CD8-positive, alpha-beta memory T cell (primary cell): ENCODE results near the gene OAS1. TPM values are rescaled to one million over a fixed set of nuclear protein-coding genes. Genes with fewer than 3 reads are reported as not detected.

ENCODE experiments used
- CTCF ChIA-PET: fragments of 350-600 bp; sonication (Branson Sonifier 250); formaldehyde crosslinking; loops from one replicate; lab custom pipeline; 2021; ENCODE audit warnings: antibody characterized with exemption; lab: Charles Lee
- POLR2A ChIA-PET: fragments of 350-600 bp; sonication (Branson Sonifier 250); formaldehyde crosslinking; loops from one replicate; lab custom pipeline; 2021; ENCODE audit warnings: antibody characterized with exemption; lab: Charles Lee
- DNase-seq, 5 donors: peaks; one replicate each; pipeline versions ENCODE4 v3.0.0 to v3.0.0-alpha.2; 2020 to 2022; ENCODE audit warnings: mixed read lengths in 1 of 5
- H3K27ac ChIP-seq: one replicate; pipeline ENCODE4 v1.7.0; 2013; ENCODE audit warnings: low read depth, mild to moderate bottlenecking, low read length, moderate library complexity
- H3K27me3 ChIP-seq: 2 replicates; pipeline ENCODE4 v1.7.0; 2013; ENCODE audit warnings: low read length, mild to moderate bottlenecking; ENCODE audit not compliant: insufficient read depth, poor library complexity, severe bottlenecking
- H3K36me3 ChIP-seq: 2 replicates; pipeline ENCODE4 v1.7.0; 2013; ENCODE audit warnings: mild to moderate bottlenecking, low read length, moderate library complexity; ENCODE audit not compliant: insufficient read depth
- H3K4me1 ChIP-seq: 2 replicates; pipeline ENCODE4 v1.7.0; 2013; ENCODE audit warnings: mild to moderate bottlenecking, low read length, moderate library complexity; ENCODE audit not compliant: insufficient read depth
- H3K4me3 ChIP-seq: 2 replicates; pipeline ENCODE4 v1.7.0; 2013; ENCODE audit warnings: mild to moderate bottlenecking, low read length
- H3K9me3 ChIP-seq: 2 replicates; pipeline ENCODE4 v1.7.0; 2013; ENCODE audit warnings: mild to moderate bottlenecking, low read length
- H3K27ac Mint-ChIP-seq, 8 donors: one replicate each; pipeline ENCODE4 v1.8.0; 2020 to 2021; ENCODE audit warnings: mixed read lengths in 8 of 8, mild to moderate bottlenecking in 6 of 8, inconsistent platforms in 3 of 8, moderate library complexity in 3 of 8
- H3K27me3 Mint-ChIP-seq, 2 donors: one replicate each; pipeline ENCODE4 v1.8.0; 2020 to 2021; ENCODE audit warnings: mixed read lengths in 2 of 2, mild to moderate bottlenecking in 1 of 2, moderate library complexity in 1 of 2
- H3K36me3 Mint-ChIP-seq, 3 donors: one replicate each; pipeline ENCODE4 v1.8.0; 2020 to 2021; ENCODE audit warnings: mixed read lengths in 3 of 3, inconsistent platforms in 1 of 3, mild to moderate bottlenecking in 1 of 3
- H3K4me1 Mint-ChIP-seq, 3 donors: one replicate each; pipeline ENCODE4 v1.8.0; 2020 to 2021; ENCODE audit warnings: mixed read lengths in 3 of 3, inconsistent platforms in 1 of 3, mild to moderate bottlenecking in 1 of 3
- H3K4me3 Mint-ChIP-seq, 7 donors: one replicate each; pipeline ENCODE4 v1.8.0; 2020 to 2021; ENCODE audit warnings: mixed read lengths in 7 of 7, mild to moderate bottlenecking in 6 of 7, moderate library complexity in 4 of 7, inconsistent platforms in 2 of 7
- H3K9me3 Mint-ChIP-seq, 5 donors: one replicate each; pipeline ENCODE4 v1.8.0; 2020 to 2022; ENCODE audit warnings: mixed read lengths in 5 of 5, mild to moderate bottlenecking in 3 of 5, moderate library complexity in 2 of 5, inconsistent platforms in 1 of 5
- polyA plus RNA-seq: library from polyadenylated mRNA; unstranded; fragments of 300-500 nt; fragmentation: Illumina TruSeq; gene quantifications from one replicate; pipeline ENCODE4 v1.2.3, GENCODE V29; 2021
- total RNA-seq, 2 experiments: library from RNA; stranded (reverse); gene quantifications; one replicate each; pipeline ENCODE4 v1.2.3, GENCODE V29; 2021

OAS1 gene
- total and polyA plus RNA-seq, 3 experiments from 2014 or later = 4.5 to 38.5 (median 5.5) TPM

DNA sequence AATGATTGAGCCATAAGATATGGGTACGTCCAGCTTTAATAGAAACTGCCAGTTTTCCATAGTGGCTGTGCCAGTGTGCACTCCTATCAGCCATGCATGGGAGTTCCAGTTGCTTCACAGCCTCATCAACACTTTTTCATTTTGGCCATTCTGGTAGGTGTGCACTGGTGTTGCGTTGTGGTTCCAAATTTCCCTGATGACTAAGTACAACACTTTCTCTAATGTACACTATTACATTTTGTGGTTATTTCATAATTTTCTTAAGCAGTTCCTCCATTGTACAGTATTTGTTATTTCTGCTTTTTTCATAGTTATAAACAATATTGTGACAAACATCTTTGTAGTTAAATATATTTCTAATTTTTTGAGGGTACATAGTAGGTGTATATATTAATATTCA lies 21.5 kb upstream of the OAS1 start:
- H3K4me1 ChIP-seq = no peaks in the 10 kb centered on the region
- no peak overlapping the region for H3K27ac ChIP-seq
- H3K9me3 ChIP-seq = no peaks in the 10 kb centered on the region
- H3K36me3 Mint-ChIP-seq = no peaks in the 10 kb centered on the region
- POLR2A ChIA-PET = no interaction called here
- H3K27me3 ChIP-seq = no peaks in the 10 kb centered on the region
- no peaks in the 10 kb centered on the region for H3K36me3 ChIP-seq
- H3K4me3 ChIP-seq = no peak overlapping the region
- H3K4me3 Mint-ChIP-seq = no peak overlapping the region
- peaks cover 0 to 8% (median 5%) of the 10 kb centered on the region in 5 donors for H3K9me3 Mint-ChIP-seq
- H3K27me3 Mint-ChIP-seq = peaks cover 7 to 41% of the 10 kb centered on the region in 2 donors
- CTCF ChIA-PET = no interaction called here
- no peak overlapping the region for H3K27ac Mint-ChIP-seq
- no peak for DNase-seq
- no peaks in the 10 kb centered on the region for H3K4me1 Mint-ChIP-seq

DNA sequence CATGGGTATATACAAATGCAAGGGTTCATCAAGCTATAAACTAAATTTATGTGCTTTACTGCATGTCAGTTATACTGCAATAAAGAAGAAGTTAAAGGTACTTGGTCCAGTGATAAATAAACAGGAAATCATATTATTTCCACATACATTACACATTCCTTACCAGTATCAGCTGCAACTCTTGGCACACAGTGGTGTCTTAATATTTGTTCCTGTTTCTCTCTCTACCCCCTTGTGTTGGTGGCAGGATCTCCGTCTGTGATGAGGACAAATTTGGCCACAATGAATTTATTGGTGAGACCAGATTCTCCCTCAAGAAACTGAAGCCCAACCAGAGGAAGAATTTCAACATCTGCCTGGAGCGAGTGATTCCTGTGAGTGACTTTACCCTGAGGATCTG lies 19.2 kb upstream of the OAS1 start:
- Histone ChIP-seq H3K36me3 (no peaks in the 10 kb centered on the region), H3K27me3 (no peaks in the 10 kb centered on the region), H3K4me3 (no peak overlapping the region), H3K4me1 (no peaks in the 10 kb centered on the region), H3K9me3 (no peaks in the 10 kb centered on the region), H3K27ac (no peak overlapping the region)
- Mint-ChIP-seq H3K4me3 (no peak overlapping the region), H3K27ac (peak overlapping the region in 1 of 8 donors; percentile 20), H3K36me3 (no peaks in the 10 kb centered on the region), H3K9me3 (peaks cover 0 to 8% (median 5%) of the 10 kb centered on the region in 5 donors), H3K4me1 (no peaks in the 10 kb centered on the region), H3K27me3 (peaks cover 6 to 30% of the 10 kb centered on the region in 2 donors)
- CTCF ChIA-PET = no interaction called here
- POLR2A ChIA-PET = no interaction called here
- DNase-seq = no peak

DNA sequence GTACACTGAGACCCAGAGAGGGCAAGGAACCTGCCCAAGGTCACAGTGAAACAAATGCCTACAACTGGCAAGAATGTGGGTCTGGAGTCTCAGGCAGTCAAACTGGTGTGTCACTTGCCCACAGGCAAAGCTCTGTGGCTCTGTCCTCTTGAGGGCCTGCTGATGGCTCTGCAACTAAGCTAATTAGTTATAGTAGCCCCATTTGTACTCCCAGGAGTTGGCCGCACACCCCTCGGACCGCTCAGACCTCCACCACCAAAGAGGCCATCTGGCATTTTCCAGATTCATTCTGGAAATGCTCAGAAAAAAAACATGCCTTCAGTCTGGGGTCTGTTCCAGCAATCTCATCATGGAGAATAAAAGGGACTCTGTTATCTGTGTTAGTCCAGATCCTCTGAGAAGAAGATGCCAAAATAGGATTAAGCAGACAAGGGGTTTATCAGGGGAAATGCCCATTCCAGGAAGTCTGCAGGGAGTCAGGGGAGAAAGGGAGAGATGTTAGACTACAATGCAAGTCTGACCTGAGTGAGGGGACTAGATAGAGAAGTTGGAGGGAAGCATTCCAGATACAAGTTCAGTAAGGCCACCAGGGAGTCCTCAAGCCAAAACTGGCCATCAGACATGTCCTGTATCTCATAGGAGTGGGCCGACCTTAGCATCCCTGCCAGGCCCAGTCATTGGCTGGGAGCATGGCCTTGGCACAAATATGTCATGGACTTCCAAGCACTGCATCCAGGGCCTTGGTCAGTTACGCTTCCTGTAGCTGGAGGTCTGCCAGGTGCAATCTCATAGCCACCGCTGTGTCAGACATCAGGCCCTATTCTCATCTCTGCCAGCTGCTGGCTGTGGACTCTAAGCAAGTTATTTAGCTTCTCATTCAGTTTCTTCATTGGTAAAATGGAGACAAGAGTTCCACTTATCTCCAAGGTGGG lies 15.4 kb upstream of the OAS1 start:
- Mint-ChIP-seq H3K4me1 (no peaks in the 10 kb centered on the region), H3K27ac (no peak overlapping the region), H3K36me3 (no peaks in the 10 kb centered on the region), H3K9me3 (no peaks in the 10 kb centered on the region), H3K27me3 (peaks cover 3 to 18% of the 10 kb centered on the region in 2 donors), H3K4me3 (no peak overlapping the region)
- H3K27ac ChIP-seq = no peak overlapping the region
- no peak for DNase-seq
- H3K9me3 ChIP-seq = no peaks in the 10 kb centered on the region
- CTCF ChIA-PET = interaction anchor here (1.3 kb wide), 1 partner anchor 9 kb away, joined by 4 read pairs; no protein-coding TSS in a partner anchor
- no peaks in the 10 kb centered on the region for H3K36me3 ChIP-seq
- H3K4me1 ChIP-seq = no peaks in the 10 kb centered on the region
- H3K4me3 ChIP-seq = no peak overlapping the region
- POLR2A ChIA-PET = no interaction called here
- H3K27me3 ChIP-seq = no peaks in the 10 kb centered on the region

DNA sequence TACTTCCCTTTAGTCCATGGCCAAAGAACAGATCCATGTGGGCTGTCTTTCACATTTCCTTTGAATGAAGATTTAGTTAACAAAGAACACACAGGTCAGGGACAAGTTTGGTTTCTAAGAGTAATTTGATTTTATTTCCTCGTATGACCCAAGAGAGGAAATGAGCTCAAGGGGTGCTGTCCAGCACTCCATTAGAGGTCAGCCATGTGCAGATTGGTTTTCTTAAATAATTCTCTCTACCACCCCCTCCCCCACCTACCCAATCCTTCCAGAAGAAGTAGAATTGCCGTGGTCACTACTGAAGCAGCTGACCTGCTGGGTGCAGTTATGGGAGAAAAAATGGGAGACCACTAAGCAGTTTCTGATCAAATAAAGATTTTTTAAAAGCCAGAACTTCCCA lies 13.9 kb upstream of the OAS1 start:
- Mint-ChIP-seq H3K9me3 (no peaks in the 10 kb centered on the region), H3K36me3 (no peaks in the 10 kb centered on the region), H3K27ac (no peak overlapping the region), H3K4me3 (no peak overlapping the region), H3K27me3 (peaks cover 5 to 23% of the 10 kb centered on the region in 2 donors), H3K4me1 (no peaks in the 10 kb centered on the region)
- Histone ChIP-seq H3K36me3 (no peaks in the 10 kb centered on the region), H3K9me3 (no peaks in the 10 kb centered on the region), H3K27me3 (no peaks in the 10 kb centered on the region), H3K4me1 (no peaks in the 10 kb centered on the region), H3K27ac (no peak overlapping the region), H3K4me3 (no peak overlapping the region)
- CTCF ChIA-PET = interaction anchor here (0.7 kb wide), 1 partner anchor 100 kb away, joined by 3 read pairs; no protein-coding TSS in a partner anchor
- DNase-seq = no peak
- POLR2A ChIA-PET = interaction anchor here (0.7 kb wide), 1 partner anchor 42 kb away, joined by 3 read pairs; no protein-coding TSS in a partner anchor

DNA sequence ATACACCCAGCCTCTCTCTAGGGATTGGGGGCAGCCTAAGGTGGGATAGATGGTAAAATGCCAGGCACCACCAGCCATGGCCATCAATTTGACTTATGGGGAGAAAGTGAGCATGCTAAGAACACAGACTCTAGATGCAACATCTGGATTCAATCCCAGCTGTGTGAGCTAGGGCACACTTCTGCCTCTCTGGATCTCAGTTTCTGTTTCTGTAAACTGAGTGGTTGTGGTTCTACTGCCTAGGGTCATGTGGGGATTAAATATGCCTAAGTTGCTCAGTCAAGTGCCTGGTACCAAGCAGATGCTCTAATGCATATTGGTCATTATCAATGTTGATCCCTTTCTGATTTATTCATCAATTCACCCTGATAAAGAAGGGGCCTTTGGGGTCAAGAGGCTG lies 12.6 kb upstream of the OAS1 start:
- Mint-ChIP-seq H3K4me3 (no peak overlapping the region), H3K4me1 (no peaks in the 10 kb centered on the region), H3K27me3 (peaks cover 10 to 29% of the 10 kb centered on the region in 2 donors), H3K27ac (peak overlapping the region in 1 of 8 donors; percentile 57), H3K9me3 (no peaks in the 10 kb centered on the region), H3K36me3 (no peaks in the 10 kb centered on the region)
- no peaks in the 10 kb centered on the region for H3K4me1 ChIP-seq
- no peak overlapping the region for H3K27ac ChIP-seq
- POLR2A ChIA-PET = no interaction called here
- no peak for DNase-seq
- H3K4me3 ChIP-seq = no peak overlapping the region
- CTCF ChIA-PET = no interaction called here
- H3K27me3 ChIP-seq = no peaks in the 10 kb centered on the region
- no peaks in the 10 kb centered on the region for H3K36me3 ChIP-seq
- no peaks in the 10 kb centered on the region for H3K9me3 ChIP-seq

DNA sequence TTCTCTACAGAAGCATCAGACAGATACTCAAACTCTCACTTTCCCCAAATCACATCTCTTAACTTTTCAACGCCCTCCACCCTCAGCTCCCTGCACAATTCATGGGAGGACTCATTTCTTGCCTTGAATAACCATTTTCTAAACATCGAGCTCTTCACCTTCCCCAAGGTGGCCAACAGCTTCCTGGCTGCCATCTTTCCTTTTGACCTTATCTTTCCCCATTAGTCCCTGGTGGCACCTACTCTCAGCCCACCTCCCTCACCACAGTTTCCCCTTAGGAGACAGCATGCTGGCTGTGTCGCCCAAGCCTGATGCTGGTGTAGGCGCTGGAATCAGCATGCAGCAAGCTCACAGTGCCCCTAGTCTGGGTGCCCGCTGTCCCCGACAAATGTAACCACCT lies 8.4 kb upstream of the OAS1 start:
- Histone ChIP-seq H3K27ac (no peak overlapping the region), H3K36me3 (no peaks in the 10 kb centered on the region), H3K27me3 (no peaks in the 10 kb centered on the region), H3K9me3 (no peaks in the 10 kb centered on the region), H3K4me3 (no peak overlapping the region), H3K4me1 (peaks cover 9% of the 10 kb centered on the region)
- H3K27ac Mint-ChIP-seq = no peak overlapping the region
- no peak for DNase-seq
- H3K4me3 Mint-ChIP-seq = no peak overlapping the region
- H3K36me3 Mint-ChIP-seq = no peaks in the 10 kb centered on the region
- peaks cover 10 to 27% of the 10 kb centered on the region in 2 donors for H3K27me3 Mint-ChIP-seq
- H3K9me3 Mint-ChIP-seq = no peaks in the 10 kb centered on the region
- H3K4me1 Mint-ChIP-seq = peaks cover 5 to 18% (median 11%) of the 10 kb centered on the region in 3 donors
- POLR2A ChIA-PET = no interaction called here
- CTCF ChIA-PET = interaction anchor here (1.3 to 3.9 kb wide), 2 partner anchors 94 to 134 kb away, joined by 3 to 19 read pairs; no protein-coding TSS in a partner anchor

DNA sequence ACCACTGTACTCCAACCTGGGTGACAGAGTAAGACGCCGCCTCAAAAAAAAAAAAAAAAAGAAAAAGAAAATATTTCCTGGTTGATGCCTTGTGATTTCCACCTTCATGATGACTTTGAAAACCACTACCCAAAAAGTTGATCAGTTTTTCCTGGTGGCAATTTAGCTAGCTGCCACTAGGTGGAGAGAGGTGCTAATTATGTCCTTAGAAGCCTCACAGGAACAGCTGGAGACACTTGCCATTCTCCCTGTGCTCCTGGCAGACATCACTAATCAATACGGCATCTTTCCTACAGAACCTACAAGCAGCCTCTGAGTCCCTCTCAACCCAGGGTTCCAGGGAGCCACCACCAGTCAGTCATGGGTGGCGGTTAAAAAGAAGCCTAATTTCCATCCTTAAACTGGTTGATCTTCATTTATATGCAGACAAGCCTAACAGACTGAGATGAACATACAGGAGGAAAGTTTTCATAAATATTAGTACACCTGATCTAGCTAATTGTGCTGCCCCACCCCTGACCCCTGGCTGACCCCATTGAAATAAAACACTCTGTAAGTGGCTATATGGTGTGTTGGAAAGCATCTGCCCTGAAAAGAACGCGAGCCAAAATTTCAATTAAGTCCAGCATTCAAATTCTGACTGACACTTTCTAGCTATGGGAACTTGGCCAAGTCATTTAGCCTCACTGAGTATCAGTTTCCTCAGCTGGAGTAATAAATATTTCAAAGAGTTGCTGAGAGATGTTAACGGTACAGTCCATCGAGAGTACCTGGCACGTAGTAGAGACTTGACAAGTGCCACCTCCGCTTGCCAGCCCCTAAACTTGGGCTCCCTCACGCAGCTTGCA lies 6.2 kb upstream of the OAS1 start:
- Histone ChIP-seq H3K36me3 (no peaks in the 10 kb centered on the region), H3K27ac (no peak overlapping the region), H3K9me3 (no peaks in the 10 kb centered on the region), H3K4me1 (peaks cover 9% of the 10 kb centered on the region), H3K4me3 (no peak overlapping the region), H3K27me3 (no peaks in the 10 kb centered on the region)
- POLR2A ChIA-PET = interaction anchor here (0.6 to 0.7 kb wide), 4 partner anchors 37 to 107 kb away, joined by 3 to 6 read pairs (median 4); no protein-coding TSS in a partner anchor
- peak in 4 of 5 donors; percentile 16 to 57 (median 25) for DNase-seq
- Mint-ChIP-seq H3K4me3 (peak overlapping the region in 2 of 7 donors; percentile 35 to 42), H3K4me1 (peaks cover 15 to 30% (median 24%) of the 10 kb centered on the region in 3 donors), H3K9me3 (no peaks in the 10 kb centered on the region), H3K27me3 (peaks cover 10 to 27% of the 10 kb centered on the region in 2 donors), H3K27ac (peak overlapping the region in 4 of 8 donors; percentile 11 to 60 (median 24)), H3K36me3 (no peaks in the 10 kb centered on the region)
- CTCF ChIA-PET = interaction anchor here (0.6 to 3.9 kb wide), 21 partner anchors 10 to 416 kb away, joined by 3 to 19 read pairs (median 4); partner anchors contain the start of genes OAS2 and OAS3
